Choroid plexus epithelial cell (primary cell): ENCODE results near the gene FASTKD1.
"Not testable (repeated sequence)": the region's sequence is repeated elsewhere in the genome, so short reads cannot be mapped to it uniquely, and the experiment has no call there.

Experiments
- DNase-seq: peaks from one replicate; pipeline ENCODE4 v3.0.0-alpha.2; 2010; ENCODE audit warnings: low read depth
- H3K4me3 ChIP-seq: 2 replicates; pipeline ENCODE4 v1.5.1; 2011; ENCODE audit warnings: low read depth, mild to moderate bottlenecking, control low read depth, low read length, moderate library complexity
- TF ChIP-seq, protein P1 (sequence below): conservative IDR thresholded peaks from 2 replicates; pipeline ENCODE4 v1.5.1; 2011; ENCODE audit warnings: low read depth, mild to moderate bottlenecking, control low read depth, inconsistent platforms, low read length, moderate library complexity

The FASTKD1 gene

GRCh38 chr2:169579044-169579443 lies 5.4 kb upstream of the FASTKD1 start:
- no peak for DNase-seq
- no peak overlapping the region for H3K4me3 ChIP-seq
- TF ChIP-seq, protein P1, sequence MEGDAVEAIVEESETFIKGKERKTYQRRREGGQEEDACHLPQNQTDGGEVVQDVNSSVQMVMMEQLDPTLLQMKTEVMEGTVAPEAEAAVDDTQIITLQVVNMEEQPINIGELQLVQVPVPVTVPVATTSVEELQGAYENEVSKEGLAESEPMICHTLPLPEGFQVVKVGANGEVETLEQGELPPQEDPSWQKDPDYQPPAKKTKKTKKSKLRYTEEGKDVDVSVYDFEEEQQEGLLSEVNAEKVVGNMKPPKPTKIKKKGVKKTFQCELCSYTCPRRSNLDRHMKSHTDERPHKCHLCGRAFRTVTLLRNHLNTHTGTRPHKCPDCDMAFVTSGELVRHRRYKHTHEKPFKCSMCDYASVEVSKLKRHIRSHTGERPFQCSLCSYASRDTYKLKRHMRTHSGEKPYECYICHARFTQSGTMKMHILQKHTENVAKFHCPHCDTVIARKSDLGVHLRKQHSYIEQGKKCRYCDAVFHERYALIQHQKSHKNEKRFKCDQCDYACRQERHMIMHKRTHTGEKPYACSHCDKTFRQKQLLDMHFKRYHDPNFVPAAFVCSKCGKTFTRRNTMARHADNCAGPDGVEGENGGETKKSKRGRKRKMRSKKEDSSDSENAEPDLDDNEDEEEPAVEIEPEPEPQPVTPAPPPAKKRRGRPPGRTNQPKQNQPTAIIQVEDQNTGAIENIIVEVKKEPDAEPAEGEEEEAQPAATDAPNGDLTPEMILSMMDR = no peak

GRCh38 chr2:169575264-169575663 lies 1.6 kb upstream of the FASTKD1 start:
- not testable (repeated sequence) for H3K4me3 ChIP-seq, DNase-seq

DNA sequence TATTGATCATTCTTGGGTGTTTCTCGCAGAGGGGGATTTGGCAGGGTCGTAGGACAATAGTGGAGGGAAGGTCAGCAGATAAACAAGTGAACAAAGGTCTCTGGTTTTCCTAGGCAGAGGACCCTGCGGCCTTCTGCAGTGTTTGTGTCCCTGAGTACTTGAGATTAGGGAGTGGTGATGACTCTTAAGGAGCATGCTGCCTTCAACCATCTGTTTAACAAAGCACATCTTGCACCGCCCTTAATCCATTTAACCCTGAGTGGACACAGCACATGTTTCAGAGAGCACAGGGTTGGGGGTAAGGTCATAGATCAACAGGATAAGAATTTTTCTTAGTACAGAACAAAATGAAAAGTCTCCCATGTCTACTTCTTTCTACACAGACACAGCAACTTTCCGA lies 874 bp upstream of the FASTKD1 start:
- not testable (repeated sequence) for H3K4me3 ChIP-seq, DNase-seq

GRCh38 chr2:169573974-169574299 lies 272 bp upstream of the FASTKD1 start:
- peak overlapping the region; percentile 84 for H3K4me3 ChIP-seq
- TF ChIP-seq, protein P1 = no peak

GRCh38 chr2:169572821-169573159 lies 875 bp downstream of the FASTKD1 start:
- TF ChIP-seq, protein P1 = no peak
- DNase-seq = no peak

More at GRCh38 chr2:169573974-169574299, 272 bp upstream of the FASTKD1 start:
- DNase-seq = no peak

DNA sequence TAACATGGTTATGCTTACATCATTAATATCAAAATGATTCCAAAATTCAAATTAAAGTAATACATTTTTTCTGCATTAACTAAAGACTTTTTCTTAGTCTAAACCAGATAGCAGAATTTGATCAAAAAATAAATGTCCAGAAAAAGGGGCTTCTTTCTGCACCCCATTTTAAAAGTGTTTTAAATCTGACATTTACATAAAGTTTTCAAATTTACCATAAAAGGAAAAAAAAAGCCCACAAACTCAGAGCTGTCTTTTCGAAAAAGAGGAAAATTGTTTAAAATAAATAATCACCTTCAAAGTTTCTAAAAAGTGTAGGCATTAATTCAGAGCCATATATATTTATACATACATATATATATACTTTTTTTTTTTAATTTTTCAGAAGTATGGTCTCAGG lies 1.5 kb downstream of the FASTKD1 start:
- DNase-seq = no peak
- TF ChIP-seq, protein P1 = no peak
- no peak overlapping the region for H3K4me3 ChIP-seq

More at GRCh38 chr2:169572821-169573159, 875 bp downstream of the FASTKD1 start:
- H3K4me3 ChIP-seq = peak overlapping the region; percentile 84

- TF ChIP-seq, protein P1 = no peak
- DNase-seq = no peak
- no peak overlapping the region for H3K4me3 ChIP-seq
These were observed 2.1 kb downstream of the FASTKD1 start for GRCh38 chr2:169571571-169571970.

GRCh38 chr2:169570752-169571151 lies 2.9 kb downstream of the FASTKD1 start:
- H3K4me3 ChIP-seq, DNase-seq: not testable (repeated sequence)

DNA sequence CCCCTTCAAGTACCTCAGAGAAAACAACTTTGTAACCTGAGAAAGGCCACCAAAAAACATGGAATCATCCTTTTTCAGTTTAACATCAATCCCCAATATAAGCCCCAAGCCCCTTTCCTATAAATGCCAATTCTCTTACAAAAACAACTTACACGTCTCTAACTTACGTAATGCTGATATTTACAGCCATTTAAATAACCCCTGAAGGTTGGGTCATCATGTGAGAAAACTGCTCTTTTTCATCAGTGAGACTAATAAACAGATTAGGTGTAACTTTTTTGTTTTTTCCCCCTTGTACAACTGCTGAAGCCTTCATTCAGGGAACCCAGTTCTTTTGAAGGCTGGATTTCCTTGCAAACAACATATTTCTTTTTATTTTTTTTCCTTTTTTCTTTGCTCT lies 3.7 kb downstream of the FASTKD1 start:
- TF ChIP-seq, protein P1 = no peak
- H3K4me3 ChIP-seq = no peak overlapping the region
- DNase-seq = no peak
